GM19455 (cell line): ENCODE data around the gene DAAM1.
A peak's percentile ranks its signal among the peaks of the same experiment; 100 is the strongest.

Experiments
- ATAC-seq: cut with Tn5 transposase; IDR thresholded peaks from one replicate; pipeline ENCODE4 v1.9.1; 2021; ENCODE audit not compliant: unreplicated experiment

The DAAM1 gene

DNA sequence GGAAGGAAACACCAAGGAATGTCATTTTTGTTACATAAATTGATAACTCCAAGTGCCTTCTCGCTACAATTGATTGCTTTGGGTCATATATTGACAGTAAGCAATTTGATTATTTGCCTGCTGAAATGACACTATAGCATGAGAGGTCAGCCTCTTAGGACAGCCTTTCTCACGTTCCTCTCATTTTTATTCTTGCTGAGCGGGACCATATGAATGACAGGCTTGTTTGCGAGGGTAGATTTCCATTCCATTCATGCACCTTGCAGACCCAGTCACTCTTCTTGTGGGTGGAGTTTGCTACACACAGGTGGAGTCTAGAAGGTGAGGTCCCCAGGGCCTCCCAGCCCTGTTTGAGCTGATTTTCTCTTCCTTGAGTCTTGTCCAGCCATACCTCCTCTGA, 27.3 kb downstream of the DAAM1 start:
- ATAC-seq, result no peak

GRCh38 chr14:59217011-59217410, 28.5 kb downstream of the DAAM1 start:
- no peak for ATAC-seq

GRCh38 chr14:59221568-59221967, 33.1 kb downstream of the DAAM1 start:
- ATAC-seq, result no peak

DNA sequence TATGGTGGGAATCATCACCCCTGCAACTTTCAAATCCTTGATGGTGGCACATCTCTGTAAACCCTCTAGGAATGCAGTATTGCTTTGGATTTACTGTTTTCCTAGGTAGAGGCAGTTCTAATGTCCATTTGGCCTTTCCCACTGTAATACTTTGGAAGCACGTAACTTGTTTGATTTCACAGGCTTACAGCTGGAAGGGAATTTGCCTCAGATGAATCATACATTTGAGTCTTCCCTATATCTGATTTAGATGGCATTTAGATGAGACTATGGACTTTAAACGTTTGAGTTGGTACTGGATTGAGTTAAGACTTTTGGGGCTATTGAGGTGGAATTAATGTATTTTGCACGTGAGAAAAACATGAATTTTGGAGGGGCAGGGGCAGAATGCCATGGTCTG, 35.9 kb downstream of the DAAM1 start:
- no peak for ATAC-seq

DNA sequence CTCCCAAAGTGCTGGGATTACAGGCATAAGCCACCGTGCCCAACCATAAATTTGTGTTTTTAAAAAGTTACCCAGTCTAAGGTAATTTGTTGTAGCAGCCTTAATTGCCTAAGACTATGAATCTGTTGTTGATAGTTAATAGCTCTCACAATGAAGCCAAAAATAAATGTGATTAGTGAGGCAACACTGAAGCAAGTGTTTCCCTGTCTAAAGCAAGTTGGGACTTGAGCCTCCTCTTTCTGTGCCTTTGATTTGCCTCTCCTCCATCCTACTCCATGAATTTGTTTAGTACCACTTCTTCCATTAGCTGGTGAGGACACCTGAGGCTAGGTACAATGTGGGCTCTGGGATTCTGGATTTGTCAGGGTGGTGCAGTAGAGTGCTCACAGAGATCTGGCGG, 36.8 kb downstream of the DAAM1 start:
- ATAC-seq, result no peak

GRCh38 chr14:59228421-59228820, 40.0 kb downstream of the DAAM1 start:
- no peak for ATAC-seq

DNA sequence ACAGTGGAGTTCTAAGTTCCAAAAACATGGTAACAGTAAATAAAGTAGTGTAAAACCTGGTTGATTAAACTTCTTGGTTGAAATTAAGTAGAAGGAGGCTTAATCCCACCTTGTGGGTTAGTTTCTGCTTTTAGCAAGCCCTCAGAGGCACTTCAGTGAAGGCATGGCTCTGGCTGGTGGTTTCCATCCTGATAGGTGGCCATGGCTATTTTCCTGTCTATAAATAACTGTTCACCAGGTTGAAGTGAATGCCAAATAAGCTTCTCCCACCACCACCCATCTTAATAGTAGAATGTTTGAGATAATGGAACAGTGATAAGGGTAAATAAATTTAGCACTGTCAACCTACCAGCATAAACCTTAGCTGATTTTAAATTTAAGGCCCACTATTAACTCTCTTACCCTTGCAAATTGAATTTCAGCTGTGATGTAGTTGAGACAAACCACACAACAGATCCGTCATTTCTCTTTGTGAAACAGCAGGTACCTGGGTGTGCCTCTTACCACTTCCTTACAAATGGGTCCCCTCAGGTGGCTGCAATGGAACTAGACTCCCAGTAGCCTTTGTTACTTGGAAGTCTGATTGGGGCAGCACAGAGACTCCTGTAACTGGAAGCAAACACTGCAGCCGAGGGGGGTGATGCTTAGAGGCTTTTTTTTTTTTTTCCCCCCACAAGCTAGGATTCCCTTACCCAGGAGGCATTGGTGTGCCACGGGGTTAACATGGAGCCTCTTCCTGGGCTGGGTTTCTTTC, 41.4 kb downstream of the DAAM1 start:
- no peak for ATAC-seq

DNA sequence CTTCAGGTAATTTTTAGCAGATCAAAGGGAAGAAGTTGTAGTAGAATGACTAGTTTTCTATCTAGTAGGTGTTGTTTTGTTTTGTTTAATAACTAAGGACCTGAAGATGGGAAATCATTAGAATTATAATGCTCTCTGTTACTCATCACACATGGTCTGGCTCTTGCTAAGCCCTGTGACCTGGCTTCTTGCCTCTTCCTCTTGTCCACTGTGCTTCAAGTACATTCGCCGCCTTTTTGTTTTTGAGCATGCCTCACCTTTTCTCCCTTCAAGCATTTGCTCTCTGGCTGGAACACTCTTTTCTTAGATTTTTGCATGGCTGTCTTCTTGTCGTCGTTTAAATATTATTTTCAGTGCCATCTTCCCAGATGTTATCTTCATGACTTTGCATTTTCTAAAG, 47.7 kb downstream of the DAAM1 start:
- no peak for ATAC-seq

GRCh38 chr14:59238216-59238615, 49.7 kb downstream of the DAAM1 start:
- no peak for ATAC-seq

DNA sequence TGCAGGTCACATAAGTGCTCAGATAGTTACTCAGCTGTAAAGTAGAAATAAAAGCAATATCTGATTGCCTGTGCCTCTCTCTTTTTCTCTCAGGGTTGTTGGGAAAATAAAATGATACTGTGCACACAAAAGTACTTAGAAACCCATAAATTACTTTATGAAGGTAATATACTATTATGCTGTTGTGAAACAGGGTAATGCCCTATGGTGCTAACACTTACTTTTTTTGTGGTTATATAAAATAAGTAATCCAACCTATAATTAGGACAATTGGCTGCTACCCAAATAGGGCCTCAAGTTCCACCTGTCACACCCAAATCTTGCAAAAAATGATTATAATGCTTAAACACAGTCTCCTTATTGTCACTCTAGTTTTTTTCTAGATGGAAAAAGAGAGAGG, 50.6 kb downstream of the DAAM1 start:
- ATAC-seq, result no peak

GRCh38 chr14:59240356-59240755, 51.9 kb downstream of the DAAM1 start:
- ATAC-seq, result no peak

DNA sequence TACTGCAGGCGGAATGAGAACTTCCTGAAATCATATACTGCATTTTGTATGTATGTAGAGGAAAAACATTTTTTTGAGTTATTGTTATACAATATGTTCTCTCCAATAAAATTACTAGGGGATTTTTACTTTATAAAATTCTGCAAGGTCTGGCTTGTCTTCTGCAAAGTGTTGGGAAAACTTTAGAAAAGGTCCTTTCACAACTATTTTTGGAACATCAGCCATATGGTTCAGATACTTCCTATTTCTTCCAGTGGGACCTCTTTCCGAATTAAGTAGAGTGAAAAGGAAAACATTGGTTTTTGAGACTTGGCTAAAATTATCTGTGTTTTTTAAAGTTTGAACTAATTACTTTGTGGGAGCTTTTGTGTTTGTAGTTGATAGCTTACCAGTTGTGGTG, 52.7 kb downstream of the DAAM1 start:
- no peak for ATAC-seq

- ATAC-seq, result no peak
Measured at GRCh38 chr14:59243174-59243573, 54.7 kb downstream of the DAAM1 start.

DNA sequence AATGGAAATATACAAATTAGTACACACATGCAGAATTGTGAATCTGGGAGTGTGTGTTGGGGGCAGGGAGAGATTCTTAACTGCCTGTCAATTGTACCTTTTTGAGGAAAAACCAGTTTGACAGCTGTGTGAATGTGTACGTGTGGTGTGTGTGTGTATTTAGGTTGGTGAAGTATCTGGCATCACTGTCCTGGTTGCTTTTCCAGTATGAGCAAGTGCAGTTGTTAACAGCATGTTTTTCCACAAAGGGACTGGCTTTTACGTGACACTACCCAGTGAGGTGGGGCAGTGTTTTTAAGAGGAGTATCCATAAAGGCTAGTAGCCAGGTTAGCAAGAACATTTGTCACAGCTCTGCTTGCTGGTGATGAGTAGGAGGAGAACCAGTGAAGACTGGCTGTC, 56.1 kb downstream of the DAAM1 start:
- no peak for ATAC-seq

DNA sequence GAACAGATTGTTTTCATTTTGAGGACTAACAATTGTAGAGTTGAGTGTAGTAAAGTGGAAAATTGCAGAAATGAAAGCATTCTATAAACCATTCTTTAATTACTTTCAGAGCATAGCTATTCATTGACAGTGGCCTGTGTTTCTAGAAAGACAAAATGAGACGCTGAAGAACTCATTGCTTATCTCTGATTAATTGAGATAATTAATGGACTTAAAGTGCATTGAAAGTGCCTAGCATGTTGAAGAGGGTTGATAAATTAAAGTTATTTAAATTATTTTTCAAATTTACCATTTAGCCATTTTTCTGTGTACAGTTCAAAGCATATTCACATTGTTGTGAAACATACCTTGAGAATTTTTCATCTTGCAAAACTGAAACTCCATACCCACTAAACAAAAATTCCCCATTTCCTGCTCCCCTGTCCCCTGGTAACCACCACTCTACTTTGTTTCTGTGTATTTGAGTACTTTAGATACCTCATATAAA, 57.4 kb downstream of the DAAM1 start:
- ATAC-seq, result peak; percentile 65

GRCh38 chr14:59246566-59246965, 58.1 kb downstream of the DAAM1 start:
- ATAC-seq, result no peak

GRCh38 chr14:59247801-59248584, 59.5 kb downstream of the DAAM1 start:
- no peak for ATAC-seq

GRCh38 chr14:59249029-59249428, 60.6 kb downstream of the DAAM1 start:
- no peak for ATAC-seq

- no peak for ATAC-seq
Measured at GRCh38 chr14:59251811-59252771, 63.6 kb downstream of the DAAM1 start.

DNA sequence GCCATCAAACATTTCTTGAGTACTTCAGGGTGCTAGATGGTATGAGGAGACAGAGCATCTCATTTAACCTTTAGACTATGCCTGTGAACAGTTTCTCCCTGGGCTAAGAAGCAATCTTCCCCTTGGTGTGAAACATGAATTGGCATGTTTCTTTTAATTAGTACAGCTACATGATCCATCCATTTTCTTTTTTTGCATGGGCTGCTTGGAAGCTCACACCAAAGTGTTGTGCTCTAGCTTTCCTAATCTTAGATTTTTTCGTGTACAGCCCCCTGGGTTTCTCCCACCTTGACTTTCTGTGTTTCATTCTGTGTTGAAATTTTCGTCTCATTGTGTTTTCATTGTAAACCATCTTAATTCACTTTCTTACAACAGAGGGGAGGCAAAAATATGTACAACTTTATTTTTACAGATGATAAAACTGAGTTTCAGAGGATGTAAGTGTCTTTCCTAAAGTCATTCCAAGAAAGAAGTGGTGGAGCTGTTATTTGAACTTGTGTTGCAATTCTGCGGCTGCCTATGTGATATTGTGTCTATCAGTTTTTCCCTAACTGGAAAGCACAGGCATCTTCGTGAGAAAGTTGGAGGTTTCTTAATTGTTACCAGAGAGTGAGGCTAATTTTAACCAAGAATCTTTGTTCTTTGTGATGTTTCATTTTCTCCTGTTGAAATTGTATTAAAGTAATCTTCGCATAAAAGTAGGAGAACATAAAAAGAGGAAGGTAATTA, 64.5 kb downstream of the DAAM1 start:
- ATAC-seq, result no peak

DNA sequence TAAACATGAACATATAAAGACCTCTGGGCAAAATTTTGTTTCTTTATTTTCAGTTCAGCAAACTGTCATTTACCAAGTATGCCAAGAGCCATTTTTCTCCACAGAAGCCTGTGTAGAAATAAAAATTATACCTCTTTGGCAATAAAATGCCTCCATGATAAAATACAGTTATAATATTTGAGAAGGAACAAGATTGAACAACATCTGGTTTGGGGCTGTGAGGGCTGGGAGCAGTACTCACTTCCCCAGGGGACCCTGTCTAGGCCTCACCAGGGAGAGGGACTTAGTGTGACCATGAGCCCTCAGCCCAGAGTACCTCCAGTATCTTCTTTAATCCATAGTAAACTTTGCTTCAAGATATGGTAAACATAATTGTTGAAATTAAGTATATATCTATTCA, 65.1 kb downstream of the DAAM1 start:
- no peak for ATAC-seq
